ENCODE results near the gene LRRC28. TPM values are rescaled to one million over a fixed set of nuclear protein-coding genes. Genes with fewer than 3 reads are reported as not detected.

LRRC28 gene
- total and polyA plus RNA-seq, 7 experiments from 2014 or later, result 15.0 to 25.9 (median 19.9) TPM

DNA sequence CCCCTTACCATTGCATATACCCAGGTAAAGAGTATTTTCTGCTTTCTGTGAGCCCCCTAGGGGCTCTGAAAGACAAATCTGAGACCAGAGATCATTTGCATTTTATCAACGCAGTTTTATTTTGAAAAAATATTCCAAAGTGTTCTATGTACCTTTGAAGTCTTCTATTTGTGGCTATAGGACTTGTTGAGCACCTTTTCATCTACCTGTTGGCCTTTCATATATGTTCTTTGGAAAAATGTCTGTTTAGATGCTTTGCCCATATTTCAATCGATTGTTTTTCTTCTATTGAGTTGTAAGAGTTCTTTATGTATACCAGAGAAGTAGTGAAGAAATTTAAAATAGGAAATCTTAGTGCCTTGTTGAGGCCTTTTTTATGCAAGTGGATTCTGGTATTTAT is 94.0 kb downstream of the LRRC28 start:
- POLR2A ChIA-PET, result no interaction called here
- Mint-ChIP-seq H3K4me1 (peaks cover 0 to 9% (median 6%) of the 10 kb centered on the region in 7 donors), H3K4me3 (no peak overlapping the region), H3K27me3 (no peaks in the 10 kb centered on the region), H3K9me3 (no peaks in the 10 kb centered on the region), H3K36me3 (peaks cover 0 to 21% (median 6%) of the 10 kb centered on the region in 5 donors), H3K27ac (no peak overlapping the region)
- no peaks in the 10 kb centered on the region for H3K36me3 ChIP-seq (ENCODE audit: control insufficient read depth in 2 of 3, insufficient read depth in 3 of 3, low read length in 3 of 3)
- no peaks in the 10 kb centered on the region for H3K4me1 ChIP-seq (ENCODE audit: control insufficient read depth in 2 of 2, insufficient read depth in 2 of 2, low read length in 2 of 2)
- intact Hi-C loops (cut with micrococcal nuclease), result loop anchor here in 1 of 2 donors (10.0 kb wide), 1 partner anchor 410 kb away; no protein-coding TSS in a partner anchor
- CTCF ChIA-PET, result interaction anchor here (1.7 to 6.0 kb wide), 3 partner anchors 359 to 363 kb away, joined by 6 to 51 read pairs (median 13); no protein-coding TSS in a partner anchor
- no peak overlapping the region for H3K4me3 ChIP-seq (ENCODE audit: low read length)
- ATAC-seq (no peak), DNase-seq (no peak)
- no peak overlapping the region for H3K27ac ChIP-seq (ENCODE audit: low read depth, low read length)
- H3K27me3 ChIP-seq (ENCODE audit: control insufficient read depth in 2 of 2, insufficient read depth in 2 of 2, low read length in 2 of 2), result no peaks in the 10 kb centered on the region
- no peaks in the 10 kb centered on the region for H3K9me3 ChIP-seq (ENCODE audit: control insufficient read depth in 2 of 3, low read length in 3 of 3)

DNA sequence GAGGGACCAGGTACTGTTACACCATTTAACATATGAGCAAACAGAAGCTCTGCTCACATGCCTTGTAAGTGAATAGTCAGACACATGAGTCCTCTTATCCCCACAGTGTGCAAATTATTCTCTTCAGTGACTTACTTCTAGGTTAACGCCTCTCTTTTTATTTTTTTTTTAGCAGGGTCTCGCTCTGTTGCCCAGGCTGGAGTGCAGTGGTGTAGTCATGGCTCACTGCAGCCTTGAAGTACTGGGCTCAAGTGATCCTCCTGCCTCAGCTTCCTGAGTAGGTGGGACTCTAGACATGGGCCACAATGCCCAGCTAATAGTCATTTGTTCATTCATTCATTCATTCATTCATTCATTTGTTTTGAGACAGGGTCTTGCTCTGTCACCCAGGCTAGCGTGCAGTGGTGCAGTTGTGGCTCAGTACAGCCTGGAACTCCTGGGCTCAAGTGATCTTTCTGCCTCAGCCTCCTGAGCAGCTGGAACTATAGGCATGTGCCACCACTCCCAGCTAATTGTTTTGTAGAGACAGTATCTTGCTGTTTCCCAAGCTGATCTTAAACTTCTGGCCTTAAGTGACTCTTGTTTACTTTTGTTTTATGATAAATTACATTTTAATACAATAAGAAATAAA is 94.7 kb downstream of the LRRC28 start:
- DNase-seq (no peak), ATAC-seq (no peak)
- no peaks in the 10 kb centered on the region for H3K4me1 ChIP-seq (ENCODE audit: control insufficient read depth in 2 of 2, insufficient read depth in 2 of 2, low read length in 2 of 2)
- intact Hi-C loops (cut with micrococcal nuclease), result loop anchor here in 1 of 2 donors (10.0 kb wide), 1 partner anchor 409 kb away; no protein-coding TSS in a partner anchor
- POLR2A ChIA-PET, result no interaction called here
- H3K4me3 Mint-ChIP-seq, result no peak overlapping the region
- H3K27ac ChIP-seq (ENCODE audit: low read depth, low read length), result no peak overlapping the region
- H3K36me3 ChIP-seq (ENCODE audit: control insufficient read depth in 2 of 3, insufficient read depth in 3 of 3, low read length in 3 of 3), result no peaks in the 10 kb centered on the region
- H3K27me3 ChIP-seq (ENCODE audit: control insufficient read depth in 2 of 2, insufficient read depth in 2 of 2, low read length in 2 of 2), result no peaks in the 10 kb centered on the region
- CTCF ChIA-PET, result interaction anchor here (2.2 kb wide), 1 partner anchor 358 kb away, joined by 13 read pairs; no protein-coding TSS in a partner anchor
- no peaks in the 10 kb centered on the region for H3K9me3 Mint-ChIP-seq
- H3K4me3 ChIP-seq (ENCODE audit: low read length), result no peak overlapping the region
- H3K9me3 ChIP-seq (ENCODE audit: control insufficient read depth in 2 of 3, low read length in 3 of 3), result no peaks in the 10 kb centered on the region
- no peaks in the 10 kb centered on the region for H3K27me3 Mint-ChIP-seq
- peaks cover 0 to 9% (median 6%) of the 10 kb centered on the region in 7 donors for H3K4me1 Mint-ChIP-seq
- peaks cover 0 to 28% (median 6%) of the 10 kb centered on the region in 5 donors for H3K36me3 Mint-ChIP-seq
- no peak overlapping the region for H3K27ac Mint-ChIP-seq

DNA sequence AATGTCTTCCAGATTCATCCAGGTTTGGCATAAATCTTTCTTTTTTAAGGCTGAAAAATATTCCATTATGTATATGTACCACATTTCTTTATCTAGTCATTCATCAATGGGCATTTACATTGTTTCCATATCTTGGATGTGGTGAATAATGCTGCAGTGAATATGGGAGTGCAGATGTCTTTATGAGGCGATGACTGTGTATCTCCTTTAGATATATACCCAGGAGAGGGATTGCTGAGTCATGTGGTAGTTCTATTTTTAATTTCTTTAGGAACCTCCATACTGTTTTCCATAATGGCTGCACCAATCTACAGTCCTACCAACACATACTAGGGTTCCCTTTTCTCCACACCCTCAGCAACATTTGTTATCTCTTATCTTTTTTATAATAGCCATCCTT is 96.3 kb downstream of the LRRC28 start:
- H3K9me3 Mint-ChIP-seq, result no peaks in the 10 kb centered on the region
- Histone ChIP-seq H3K4me1 (ENCODE audit: control insufficient read depth in 2 of 2, insufficient read depth in 2 of 2, low read length in 2 of 2) (no peaks in the 10 kb centered on the region), H3K36me3 (ENCODE audit: control insufficient read depth in 2 of 3, insufficient read depth in 3 of 3, low read length in 3 of 3) (no peaks in the 10 kb centered on the region), H3K27ac (ENCODE audit: low read depth, low read length) (no peak overlapping the region), H3K4me3 (ENCODE audit: low read length) (no peak overlapping the region), H3K9me3 (ENCODE audit: control insufficient read depth in 2 of 3, low read length in 3 of 3) (no peaks in the 10 kb centered on the region), H3K27me3 (ENCODE audit: control insufficient read depth in 2 of 2, insufficient read depth in 2 of 2, low read length in 2 of 2) (no peaks in the 10 kb centered on the region)
- POLR2A ChIA-PET, result no interaction called here
- DNase-seq (no peak), ATAC-seq (no peak)
- H3K4me1 Mint-ChIP-seq, result peaks cover 0 to 9% (median 6%) of the 10 kb centered on the region in 7 donors
- intact Hi-C loops (cut with micrococcal nuclease), result loop anchor here in 1 of 2 donors (10.0 kb wide), 1 partner anchor 407 kb away; no protein-coding TSS in a partner anchor
- H3K27me3 Mint-ChIP-seq, result no peaks in the 10 kb centered on the region
- no peak overlapping the region for H3K27ac Mint-ChIP-seq
- peaks cover 0 to 41% (median 10%) of the 10 kb centered on the region in 5 donors for H3K36me3 Mint-ChIP-seq
- H3K4me3 Mint-ChIP-seq, result no peak overlapping the region
- CTCF ChIA-PET, result interaction anchor here (0.6 to 3.6 kb wide), 2 partner anchors 66 to 356 kb away, joined by 4 to 16 read pairs; no protein-coding TSS in a partner anchor

DNA sequence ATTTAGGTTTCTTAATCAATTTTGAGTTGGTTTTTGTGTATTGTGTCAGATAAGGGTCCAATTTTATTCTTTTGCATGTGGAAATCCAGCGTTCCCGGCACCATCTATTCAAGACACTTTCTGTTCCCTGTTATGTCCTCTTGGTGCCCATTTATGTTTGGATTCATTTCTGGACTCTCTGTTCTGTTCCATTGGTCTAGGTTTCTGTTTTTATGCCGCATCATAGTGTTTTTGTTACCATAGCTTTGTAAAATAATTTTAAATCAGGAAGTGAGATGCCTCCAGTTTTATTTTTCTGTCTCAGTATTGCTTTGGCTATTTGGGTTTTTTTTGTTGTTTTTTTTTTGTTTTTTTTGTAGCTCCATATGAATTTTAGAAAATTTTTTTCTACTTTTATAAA is 97.1 kb downstream of the LRRC28 start:
- H3K27ac Mint-ChIP-seq, result no peak overlapping the region
- no peaks in the 10 kb centered on the region for H3K27me3 Mint-ChIP-seq
- H3K27me3 ChIP-seq (ENCODE audit: control insufficient read depth in 2 of 2, insufficient read depth in 2 of 2, low read length in 2 of 2), result no peaks in the 10 kb centered on the region
- no peaks in the 10 kb centered on the region for H3K9me3 Mint-ChIP-seq
- peaks cover 3 to 49% (median 16%) of the 10 kb centered on the region in 5 donors for H3K36me3 Mint-ChIP-seq
- DNase-seq (no peak), ATAC-seq (no peak)
- no peak overlapping the region for H3K4me3 Mint-ChIP-seq
- H3K36me3 ChIP-seq (ENCODE audit: control insufficient read depth in 2 of 3, insufficient read depth in 3 of 3, low read length in 3 of 3), result no peaks in the 10 kb centered on the region
- no peak overlapping the region for H3K4me3 ChIP-seq (ENCODE audit: low read length)
- H3K4me1 ChIP-seq (ENCODE audit: control insufficient read depth in 2 of 2, insufficient read depth in 2 of 2, low read length in 2 of 2), result no peaks in the 10 kb centered on the region
- intact Hi-C loops (cut with micrococcal nuclease), result loop anchor here in 1 of 2 donors (10.0 kb wide), 1 partner anchor 406 kb away; no protein-coding TSS in a partner anchor
- H3K9me3 ChIP-seq (ENCODE audit: control insufficient read depth in 2 of 3, low read length in 3 of 3), result no peaks in the 10 kb centered on the region
- H3K27ac ChIP-seq (ENCODE audit: low read depth, low read length), result no peak overlapping the region
- ChIA-PET POLR2A (interaction anchor here (0.6 to 0.7 kb wide), 2 partner anchors 39 to 204 kb away, joined by 3 to 4 read pairs; no protein-coding TSS in a partner anchor), CTCF (interaction anchor here (3.6 kb wide), 1 partner anchor 355 kb away, joined by 16 read pairs; no protein-coding TSS in a partner anchor)
- peaks cover 0 to 9% (median 6%) of the 10 kb centered on the region in 7 donors for H3K4me1 Mint-ChIP-seq

DNA sequence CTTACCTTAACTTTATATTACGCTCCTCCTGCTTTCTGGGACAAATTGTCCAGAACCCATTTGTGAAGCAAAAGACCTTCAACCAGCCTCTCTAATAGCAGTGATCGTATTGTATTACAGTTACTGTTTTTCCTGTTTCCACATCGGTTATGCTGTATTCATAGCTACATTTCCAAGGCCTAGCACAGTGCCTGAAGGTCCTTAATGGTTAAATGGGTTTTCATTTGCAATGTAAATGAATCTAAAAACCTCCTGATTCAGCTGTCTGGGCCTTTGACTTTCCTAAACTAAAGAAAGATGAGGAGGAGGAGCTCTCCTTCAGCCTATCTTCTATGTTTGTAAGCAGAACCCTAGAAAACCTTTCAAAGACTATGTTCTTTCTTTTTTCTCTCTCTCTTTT is 99.1 kb downstream of the LRRC28 start:
- no peak overlapping the region for H3K27ac Mint-ChIP-seq
- Histone ChIP-seq H3K27ac (ENCODE audit: low read depth, low read length) (no peak overlapping the region), H3K4me1 (ENCODE audit: control insufficient read depth in 2 of 2, insufficient read depth in 2 of 2, low read length in 2 of 2) (no peaks in the 10 kb centered on the region), H3K4me3 (ENCODE audit: low read length) (no peak overlapping the region), H3K36me3 (ENCODE audit: control insufficient read depth in 2 of 3, insufficient read depth in 3 of 3, low read length in 3 of 3) (no peaks in the 10 kb centered on the region), H3K27me3 (ENCODE audit: control insufficient read depth in 2 of 2, insufficient read depth in 2 of 2, low read length in 2 of 2) (no peaks in the 10 kb centered on the region), H3K9me3 (ENCODE audit: control insufficient read depth in 2 of 3, low read length in 3 of 3) (no peaks in the 10 kb centered on the region)
- POLR2A ChIA-PET, result no interaction called here
- peaks cover 0 to 2% (median 0%) of the 10 kb centered on the region in 7 donors for H3K4me1 Mint-ChIP-seq
- ATAC-seq, result no peak
- no peaks in the 10 kb centered on the region for H3K27me3 Mint-ChIP-seq
- peaks cover 3 to 57% (median 23%) of the 10 kb centered on the region in 5 donors for H3K36me3 Mint-ChIP-seq
- DNase-seq, result no peak
- CTCF ChIA-PET, result interaction anchor here (3.6 kb wide), 1 partner anchor 353 kb away, joined by 16 read pairs; no protein-coding TSS in a partner anchor
- H3K9me3 Mint-ChIP-seq, result no peaks in the 10 kb centered on the region
- no peak overlapping the region for H3K4me3 Mint-ChIP-seq
- intact Hi-C loops (cut with micrococcal nuclease), result no loop called here

DNA sequence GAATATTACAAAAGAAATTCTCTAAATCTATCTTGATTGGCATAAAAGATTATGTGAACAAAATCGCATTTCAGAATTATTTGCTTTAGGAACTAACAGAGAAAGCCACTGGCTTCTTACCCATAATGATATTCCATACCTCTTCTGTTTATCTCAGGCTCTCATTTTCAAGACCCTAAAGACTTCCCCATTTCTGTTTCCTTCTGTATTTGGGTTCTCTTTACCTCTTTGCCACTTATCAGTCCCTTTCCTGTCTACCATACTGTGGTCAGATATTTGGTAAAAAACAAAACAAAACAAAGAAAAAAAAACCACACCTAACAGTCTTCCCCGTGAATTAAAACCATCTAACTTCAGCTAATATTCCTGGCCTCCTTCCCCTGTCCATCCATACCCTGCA is 108.5 kb downstream of the LRRC28 start:
- Histone ChIP-seq H3K4me1 (ENCODE audit: control insufficient read depth in 2 of 2, insufficient read depth in 2 of 2, low read length in 2 of 2) (no peaks in the 10 kb centered on the region), H3K27me3 (ENCODE audit: control insufficient read depth in 2 of 2, insufficient read depth in 2 of 2, low read length in 2 of 2) (no peaks in the 10 kb centered on the region), H3K36me3 (ENCODE audit: control insufficient read depth in 2 of 3, insufficient read depth in 3 of 3, low read length in 3 of 3) (peaks cover 0 to 4% (median 0%) of the 10 kb centered on the region in 3 experiments), H3K4me3 (ENCODE audit: low read length) (no peak overlapping the region), H3K9me3 (ENCODE audit: control insufficient read depth in 2 of 3, low read length in 3 of 3) (no peaks in the 10 kb centered on the region), H3K27ac (ENCODE audit: low read depth, low read length) (no peak overlapping the region)
- ChIA-PET CTCF (no interaction called here), POLR2A (no interaction called here)
- Mint-ChIP-seq H3K4me1 (peaks cover 0 to 6% (median 0%) of the 10 kb centered on the region in 7 donors), H3K27ac (no peak overlapping the region), H3K4me3 (no peak overlapping the region), H3K9me3 (no peaks in the 10 kb centered on the region), H3K36me3 (peaks cover 4 to 39% (median 31%) of the 10 kb centered on the region in 5 donors), H3K27me3 (no peaks in the 10 kb centered on the region)
- intact Hi-C loops (cut with micrococcal nuclease), result no loop called here
- DNase-seq, result no peak
- peak; percentile 27 for ATAC-seq
